B cell (primary cell): ENCODE measurements around the gene ZNF267.

Experiments
- EZH2 ChIP-seq: IDR thresholded peaks from 2 replicates; pipeline ENCODE4 v1.6.1; 2012; ENCODE audit warnings: borderline replicate concordance, low read depth, mild to moderate bottlenecking, moderate library complexity, low read length; ENCODE audit not compliant: insufficient read depth, poor library complexity, severe bottlenecking
- TF ChIP-seq, protein P1 (sequence below): fragments of 200-600 bp; IDR thresholded peaks from one replicate; pipeline ENCODE4 v1.8.0; 2022; ENCODE audit warnings: antibody characterized with exemption, mild to moderate bottlenecking

DNA sequence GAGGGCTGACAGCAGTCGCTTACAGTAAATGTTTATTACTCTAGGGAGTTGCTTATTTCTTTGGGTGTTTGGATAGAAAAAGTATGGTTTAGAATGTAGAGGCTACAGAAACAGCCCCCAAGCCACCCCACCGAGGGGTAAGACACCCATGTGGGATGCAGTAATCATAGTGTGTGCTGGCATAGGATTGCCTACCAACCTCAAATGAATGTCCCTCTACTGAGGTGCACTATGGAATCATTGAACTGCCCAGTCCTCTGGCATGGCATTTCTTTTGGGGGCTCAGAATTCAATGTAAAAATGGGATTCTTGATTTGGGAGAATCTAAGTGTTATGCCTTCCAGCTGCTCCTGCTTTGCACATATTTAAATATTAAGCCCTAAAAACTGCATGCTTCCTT lies 46.8 kb downstream of the ZNF267 start:
- TF ChIP-seq EZH2 = no peak
- TF ChIP-seq, protein P1, sequence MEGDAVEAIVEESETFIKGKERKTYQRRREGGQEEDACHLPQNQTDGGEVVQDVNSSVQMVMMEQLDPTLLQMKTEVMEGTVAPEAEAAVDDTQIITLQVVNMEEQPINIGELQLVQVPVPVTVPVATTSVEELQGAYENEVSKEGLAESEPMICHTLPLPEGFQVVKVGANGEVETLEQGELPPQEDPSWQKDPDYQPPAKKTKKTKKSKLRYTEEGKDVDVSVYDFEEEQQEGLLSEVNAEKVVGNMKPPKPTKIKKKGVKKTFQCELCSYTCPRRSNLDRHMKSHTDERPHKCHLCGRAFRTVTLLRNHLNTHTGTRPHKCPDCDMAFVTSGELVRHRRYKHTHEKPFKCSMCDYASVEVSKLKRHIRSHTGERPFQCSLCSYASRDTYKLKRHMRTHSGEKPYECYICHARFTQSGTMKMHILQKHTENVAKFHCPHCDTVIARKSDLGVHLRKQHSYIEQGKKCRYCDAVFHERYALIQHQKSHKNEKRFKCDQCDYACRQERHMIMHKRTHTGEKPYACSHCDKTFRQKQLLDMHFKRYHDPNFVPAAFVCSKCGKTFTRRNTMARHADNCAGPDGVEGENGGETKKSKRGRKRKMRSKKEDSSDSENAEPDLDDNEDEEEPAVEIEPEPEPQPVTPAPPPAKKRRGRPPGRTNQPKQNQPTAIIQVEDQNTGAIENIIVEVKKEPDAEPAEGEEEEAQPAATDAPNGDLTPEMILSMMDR = no peak
